CD14-positive monocyte (primary cell): ENCODE results near the gene GATA5. TPM values are rescaled to one million over a fixed set of nuclear protein-coding genes. Genes with fewer than 3 reads are reported as not detected.

Experiments
- DNase-seq, 3 donors: peaks; one replicate each; pipeline ENCODE4 v3.0.0-alpha.2; 2011 to 2022
- H2AFZ ChIP-seq: 2 replicates; pipeline ENCODE4 v1.6.0; 2012; ENCODE audit warnings: mild to moderate bottlenecking, low read depth, low read length, inconsistent platforms; ENCODE audit not compliant: insufficient read depth, poor library complexity, severe bottlenecking
- H3K27ac ChIP-seq, 2 donors: 1 replicate in 1 of 2; 2 replicates in 1 of 2; pipeline ENCODE4 v1.5.1; 2012 to 2013; ENCODE audit warnings: low read length in 2 of 2, control low read depth in 1 of 2, inconsistent platforms in 1 of 2, low read depth in 1 of 2, mild to moderate bottlenecking in 1 of 2
- H3K27me3 ChIP-seq, 2 donors: one replicate each; pipeline versions ENCODE4 v1.6.0 to v1.6.1; 2011 to 2013; ENCODE audit warnings: low read length in 2 of 2; ENCODE audit not compliant: control insufficient read depth in 2 of 2, insufficient read depth in 2 of 2
- H3K36me3 ChIP-seq, 2 donors: replicated peaks in 1 of 2; 1 replicate in 1 of 2; 2 replicates in 1 of 2; pipeline versions ENCODE4 v1.5.1 to v1.6.1; 2012 to 2013; ENCODE audit warnings: low read length in 2 of 2, control low read depth in 1 of 2, inconsistent platforms in 1 of 2, mild to moderate bottlenecking in 1 of 2; ENCODE audit not compliant: insufficient read depth in 2 of 2, control insufficient read depth in 1 of 2
- H3K4me1 ChIP-seq, 2 donors: 1 replicate in 1 of 2; 2 replicates in 1 of 2; pipeline versions ENCODE4 v1.5.1 to v1.6.1; 2012 to 2013; ENCODE audit warnings: low read length in 2 of 2, control low read depth in 1 of 2, inconsistent platforms in 1 of 2, mild to moderate bottlenecking in 1 of 2, moderate library complexity in 1 of 2; ENCODE audit not compliant: insufficient read depth in 2 of 2, control insufficient read depth in 1 of 2
- H3K4me2 ChIP-seq: replicated peaks from 2 replicates; pipeline ENCODE3; 2012; ENCODE audit warnings: low read length, moderate library complexity, mild to moderate bottlenecking; ENCODE audit not compliant: poor library complexity, severe bottlenecking; ENCODE audit errors: extremely low read depth
- H3K4me3 ChIP-seq, 3 experiments: fragments of 200-600 bp in 1 of 3; sonication (generic) in 1 of 3; replicated peaks in 1 of 3; 1 replicate in 2 of 3; 2 replicates in 1 of 3; pipeline ENCODE4 v1.5.1; 2011 to 2013; ENCODE audit warnings: low read length in 3 of 3, mild to moderate bottlenecking in 3 of 3, control low read depth in 2 of 3, low read depth in 2 of 3, inconsistent platforms in 1 of 3, moderate library complexity in 1 of 3
- H3K79me2 ChIP-seq: 2 replicates; pipeline ENCODE4 v1.6.0; 2012; ENCODE audit warnings: mild to moderate bottlenecking, control low read depth, inconsistent platforms, low read length, moderate library complexity; ENCODE audit not compliant: insufficient read depth
- H3K9ac ChIP-seq: 2 replicates; pipeline ENCODE4 v1.6.0; 2017; ENCODE audit warnings: low read length, mild to moderate bottlenecking; ENCODE audit not compliant: insufficient read depth, poor library complexity, severe bottlenecking
- H3K9me3 ChIP-seq, 2 donors: replicated peaks in 1 of 2; 1 replicate in 1 of 2; 2 replicates in 1 of 2; pipeline versions ENCODE4 v1.5.1 to v1.6.1; 2012 to 2013; ENCODE audit warnings: low read length in 2 of 2, control low read depth in 1 of 2; ENCODE audit not compliant: control insufficient read depth in 1 of 2, insufficient read depth in 1 of 2
- H4K20me1 ChIP-seq: 2 replicates; pipeline ENCODE4 v1.6.0; 2012; ENCODE audit warnings: mild to moderate bottlenecking, low read length, control low read depth, moderate library complexity; ENCODE audit not compliant: insufficient read depth
- H3K27ac Mint-ChIP-seq, 7 donors: one replicate each; pipeline ENCODE4 v1.8.0; 2020; ENCODE audit warnings: mild to moderate bottlenecking in 7 of 7, mixed read lengths in 7 of 7, moderate library complexity in 6 of 7, inconsistent platforms in 2 of 7
- H3K27me3 Mint-ChIP-seq, 3 donors: one replicate each; pipeline ENCODE4 v1.8.0; 2021 to 2022; ENCODE audit warnings: low read depth in 3 of 3, mild to moderate bottlenecking in 3 of 3, mixed read lengths in 3 of 3, moderate library complexity in 3 of 3, inconsistent platforms in 1 of 3
- H3K36me3 Mint-ChIP-seq, 2 donors: one replicate each; pipeline ENCODE4 v1.8.0; 2020; ENCODE audit warnings: mixed read lengths in 2 of 2, inconsistent platforms in 1 of 2, mild to moderate bottlenecking in 1 of 2
- H3K4me1 Mint-ChIP-seq: one replicate; pipeline ENCODE4 v1.8.0; 2020; ENCODE audit warnings: mild to moderate bottlenecking, mixed read lengths
- H3K4me3 Mint-ChIP-seq, 2 donors: one replicate each; pipeline ENCODE4 v1.8.0; 2020; ENCODE audit warnings: mild to moderate bottlenecking in 2 of 2, mixed read lengths in 2 of 2, moderate library complexity in 1 of 2
- H3K9me3 Mint-ChIP-seq, 7 donors: one replicate each; pipeline ENCODE4 v1.8.0; 2020 to 2022; ENCODE audit warnings: mixed read lengths in 7 of 7, mild to moderate bottlenecking in 6 of 7, moderate library complexity in 6 of 7, inconsistent platforms in 2 of 7
- CTCF ChIP-seq: fragments of 200-600 bp; IDR thresholded peaks from one replicate; pipeline ENCODE4 v1.8.0; 2022; ENCODE audit warnings: antibody characterized with exemption, mild to moderate bottlenecking
- WGBS: methylation state at CpG from one replicate; pipeline ENCODE4 v1.1.5; 2013; ENCODE audit warnings: missing lambda C conversion rate; ENCODE audit not compliant: insufficient coverage; 5-methylcytosine and 5-hydroxymethylcytosine counted together
- intact Hi-C, 2 donors: fragments of 100-400 bp; cut with micrococcal nuclease; formaldehyde crosslinking; loops; one replicate each; pipeline versions ENCODE4 v1.15.0 to v1.15.1; 2023
- polyA plus RNA-seq, 3 donors: library from polyadenylated mRNA; depleted of rRNA in 1 of 3; unstranded in 2 of 3; stranded (reverse) in 1 of 3; fragments of 300-500 nt in 2 of 3; fragments of >200 nt in 1 of 3; fragmentation: Illumina TruSeq in 2 of 3; gene quantifications; 1 replicate in 2 of 3; 2 replicates in 1 of 3; pipeline ENCODE4 v1.2.3, GENCODE V29; 2012 to 2021

GATA5 gene
- polyA plus RNA-seq, 3 donors: not detected

- H3K4me3 ChIP-seq: no peak overlapping the region
- no peak overlapping the region for H3K9ac ChIP-seq
- WGBS: 90% methylated on average over 10 of the region's 15 CpGs
- H3K4me1 ChIP-seq: no peaks in the 10 kb centered on the region
- no peaks in the 10 kb centered on the region for H3K36me3 Mint-ChIP-seq
- no peaks in the 10 kb centered on the region for H3K36me3 ChIP-seq
- H3K4me1 Mint-ChIP-seq: no peaks in the 10 kb centered on the region
- no peak overlapping the region for H3K4me2 ChIP-seq
- no peaks in the 10 kb centered on the region for H3K9me3 Mint-ChIP-seq
- intact Hi-C loops: no loop called here
- no peaks in the 10 kb centered on the region for H3K9me3 ChIP-seq
- TF ChIP-seq CTCF: no peak
- no peak overlapping the region for H3K27ac Mint-ChIP-seq
- no peak for DNase-seq
- no peak overlapping the region for H3K4me3 Mint-ChIP-seq
- no peaks in the 10 kb centered on the region for H4K20me1 ChIP-seq
- H2AFZ ChIP-seq: no peak overlapping the region
- H3K27ac ChIP-seq: no peak overlapping the region
- H3K27me3 ChIP-seq: no peaks in the 10 kb centered on the region
- peaks cover 4 to 8% (median 5%) of the 10 kb centered on the region in 3 donors for H3K27me3 Mint-ChIP-seq
- no peaks in the 10 kb centered on the region for H3K79me2 ChIP-seq
Measured at GRCh38 chr20:62460678-62461077, 15.1 kb downstream of the GATA5 start.

GRCh38 chr20:62459488-62459887 lies 16.3 kb downstream of the GATA5 start:
- H3K9me3 Mint-ChIP-seq: no peaks in the 10 kb centered on the region
- no peak overlapping the region for H3K9ac ChIP-seq
- H3K4me1 Mint-ChIP-seq: no peaks in the 10 kb centered on the region
- WGBS: 62% methylated on average over 7 of the region's 14 CpGs
- no peak overlapping the region for H3K27ac Mint-ChIP-seq
- no peaks in the 10 kb centered on the region for H3K79me2 ChIP-seq
- H4K20me1 ChIP-seq: no peaks in the 10 kb centered on the region
- H3K27me3 Mint-ChIP-seq: peaks cover 4 to 9% (median 8%) of the 10 kb centered on the region in 3 donors
- H3K4me1 ChIP-seq: no peaks in the 10 kb centered on the region
- no peak for DNase-seq
- no peaks in the 10 kb centered on the region for H3K9me3 ChIP-seq
- intact Hi-C loops: no loop called here
- no peak overlapping the region for H3K4me2 ChIP-seq
- no peaks in the 10 kb centered on the region for H3K36me3 Mint-ChIP-seq
- no peak overlapping the region for H3K27ac ChIP-seq
- no peak overlapping the region for H3K4me3 Mint-ChIP-seq
- H3K36me3 ChIP-seq: no peaks in the 10 kb centered on the region
- H2AFZ ChIP-seq: no peak overlapping the region
- no peak for TF ChIP-seq CTCF
- H3K27me3 ChIP-seq: no peaks in the 10 kb centered on the region
- no peak overlapping the region for H3K4me3 ChIP-seq
